Mesenchymal stem cell (in vitro differentiated cells and primary cell): ENCODE results near the gene FGF21.
A peak's percentile ranks its signal among the peaks of the same experiment; 100 is the strongest.

Experiments
- DNase-seq: peaks from one replicate; pipeline ENCODE4 v3.0.0-alpha.2; 2013
- H2AFZ ChIP-seq: one replicate; pipeline ENCODE4 v1.6.1; 2013; ENCODE audit warnings: low read depth, mild to moderate bottlenecking, control low read depth, inconsistent platforms, low read length, moderate library complexity
- H2AK5ac ChIP-seq: 2 replicates; pipeline ENCODE4 v1.6.1; 2013; ENCODE audit warnings: low read length, moderate library complexity, mild to moderate bottlenecking, inconsistent platforms; ENCODE audit not compliant: severe bottlenecking
- H2BK120ac ChIP-seq: one replicate; pipeline ENCODE4 v1.6.1; 2013; ENCODE audit warnings: low read depth, mild to moderate bottlenecking, inconsistent platforms, low read length, moderate library complexity
- H2BK12ac ChIP-seq, 2 experiments: one replicate each; pipeline ENCODE4 v1.6.1; 2013; ENCODE audit warnings: inconsistent platforms in 2 of 2, low read length in 2 of 2, mild to moderate bottlenecking in 2 of 2, moderate library complexity in 2 of 2, control low read depth in 1 of 2
- H2BK15ac ChIP-seq: one replicate; pipeline ENCODE4 v1.6.1; 2013; ENCODE audit warnings: mild to moderate bottlenecking, low read depth, inconsistent platforms; ENCODE audit not compliant: poor library complexity, severe bottlenecking
- H2BK5ac ChIP-seq: 2 replicates; pipeline ENCODE4 v1.6.1; 2013; ENCODE audit warnings: low read depth, mild to moderate bottlenecking, low read length, control low read depth, inconsistent platforms; ENCODE audit not compliant: poor library complexity, severe bottlenecking
- H3K14ac ChIP-seq, 2 experiments: one replicate each; pipeline ENCODE4 v1.6.1; 2013; ENCODE audit warnings: inconsistent platforms in 2 of 2, low read length in 2 of 2, control low read depth in 1 of 2, mild to moderate bottlenecking in 1 of 2, moderate library complexity in 1 of 2
- H3K18ac ChIP-seq, 2 experiments: one replicate each; pipeline ENCODE4 v1.6.1; 2013; ENCODE audit warnings: inconsistent platforms in 2 of 2, low read length in 2 of 2, control low read depth in 1 of 2, low read depth in 1 of 2, mild to moderate bottlenecking in 1 of 2
- H3K23ac ChIP-seq, 2 experiments: one replicate each; pipeline ENCODE4 v1.6.1; 2013; ENCODE audit warnings: inconsistent platforms in 2 of 2, low read length in 2 of 2, mild to moderate bottlenecking in 2 of 2, moderate library complexity in 2 of 2, control low read depth in 1 of 2
- H3K27ac ChIP-seq: 2 replicates; pipeline ENCODE4 v1.5.1; 2013; ENCODE audit warnings: mild to moderate bottlenecking, moderate library complexity, low read length, control low read depth, inconsistent platforms; ENCODE audit not compliant: poor library complexity, severe bottlenecking
- H3K27me3 ChIP-seq, 2 experiments: 2 replicates each; pipeline versions ENCODE4 v1.6.1 to v1.7.0; 2013; ENCODE audit warnings: low read length in 2 of 2, mild to moderate bottlenecking in 2 of 2, moderate library complexity in 2 of 2, control low read depth in 1 of 2, inconsistent platforms in 1 of 2; ENCODE audit not compliant: control insufficient read depth in 1 of 2, insufficient read depth in 1 of 2
- H3K36me3 ChIP-seq, 2 experiments: 2 replicates each; pipeline versions ENCODE4 v1.6.1 to v1.7.0; 2013; ENCODE audit warnings: low read length in 2 of 2, control low read depth in 1 of 2, inconsistent platforms in 1 of 2, low read depth in 1 of 2, mild to moderate bottlenecking in 1 of 2; ENCODE audit not compliant: insufficient read depth in 2 of 2, control insufficient read depth in 1 of 2
- H3K4ac ChIP-seq, 2 experiments: one replicate each; pipeline ENCODE4 v1.6.1; 2013; ENCODE audit warnings: inconsistent platforms in 2 of 2, low read length in 2 of 2, mild to moderate bottlenecking in 2 of 2, moderate library complexity in 2 of 2, control low read depth in 1 of 2, low read depth in 1 of 2
- H3K4me1 ChIP-seq: 2 replicates; pipeline ENCODE4 v1.6.1; 2013; ENCODE audit warnings: low read depth, low read length, control low read depth; ENCODE audit not compliant: control insufficient read depth, insufficient read depth
- H3K4me2 ChIP-seq: 2 replicates; pipeline ENCODE4 v1.6.1; 2013; ENCODE audit warnings: low read length, mild to moderate bottlenecking, inconsistent platforms; ENCODE audit not compliant: poor library complexity, severe bottlenecking
- H3K4me3 ChIP-seq, 2 experiments: 2 replicates each; pipeline versions ENCODE4 v1.5.1 to v1.7.0; 2013; ENCODE audit warnings: low read length in 2 of 2, mild to moderate bottlenecking in 2 of 2, control low read depth in 1 of 2, low read depth in 1 of 2; ENCODE audit not compliant: insufficient read depth in 1 of 2
- H3K79me1 ChIP-seq: replicated peaks from 2 replicates; pipeline ENCODE4 v1.6.1; 2013; ENCODE audit warnings: mild to moderate bottlenecking, control low read depth, low read length, inconsistent platforms; ENCODE audit not compliant: poor library complexity, severe bottlenecking
- H3K9ac ChIP-seq: 2 replicates; pipeline ENCODE4 v1.7.0; 2013; ENCODE audit warnings: mild to moderate bottlenecking, low read length, moderate library complexity
- H3K9me3 ChIP-seq: 2 replicates; pipeline ENCODE4 v1.7.0; 2013; ENCODE audit warnings: mild to moderate bottlenecking, low read length; ENCODE audit not compliant: control insufficient read depth
- H4K8ac ChIP-seq: one replicate; pipeline ENCODE4 v1.6.1; 2013; ENCODE audit warnings: inconsistent platforms, mild to moderate bottlenecking, low read length, moderate library complexity
- H4K91ac ChIP-seq: one replicate; pipeline ENCODE4 v1.6.1; 2013; ENCODE audit warnings: mild to moderate bottlenecking, low read length, inconsistent platforms
- WGBS: methylation state at CpG from one replicate; pipeline ENCODE4 v1.1.7; 2013; ENCODE audit warnings: mixed read lengths; 5-methylcytosine and 5-hydroxymethylcytosine counted together

FGF21 gene

GRCh38 chr19:48735031-48735615, 20.2 kb upstream of the FGF21 start:
- Histone ChIP-seq H3K14ac (peak overlapping the region in 1 of 2 experiments; percentile 95), H4K91ac (peak overlapping the region; percentile 78), H3K79me1 (no peaks in the 10 kb centered on the region), H2BK5ac (no peak overlapping the region), H3K23ac (peak overlapping the region in 1 of 2 experiments; percentile 90), H3K36me3 (no peaks in the 10 kb centered on the region), H2AK5ac (no peak overlapping the region), H2AFZ (peak overlapping the region; percentile 99), H3K4me3 (peak overlapping the region in 1 of 2 experiments; percentile 44), H3K27me3 (peaks cover 10 to 56% of the 10 kb centered on the region in 2 experiments), H2BK12ac (peak overlapping the region in 1 of 2 experiments; percentile 93), H3K4ac (peak overlapping the region; percentile 31 to 53), H3K27ac (no peak overlapping the region), H2BK120ac (peak overlapping the region; percentile 80), H2BK15ac (no peak overlapping the region), H4K8ac (peak overlapping the region; percentile 94), H3K4me2 (peak overlapping the region; percentile 69), H3K9ac (no peak overlapping the region), H3K18ac (peak overlapping the region; percentile 89 to 92), H3K4me1 (peaks cover 17% of the 10 kb centered on the region), H3K9me3 (no peaks in the 10 kb centered on the region)
- 2% methylated on average over 38 of the region's 38 CpGs for WGBS
- peak; percentile 78 for DNase-seq

- no peaks in the 10 kb centered on the region for H3K9me3 ChIP-seq
- no peak overlapping the region for H3K4me3 ChIP-seq
- no peak overlapping the region for H2BK120ac ChIP-seq
- H3K4ac ChIP-seq = no peak overlapping the region
- no peak overlapping the region for H4K8ac ChIP-seq
- no peak overlapping the region for H3K18ac ChIP-seq
- no peaks in the 10 kb centered on the region for H3K79me1 ChIP-seq
- no peak overlapping the region for H3K4me2 ChIP-seq
- no peak for DNase-seq
- H2BK5ac ChIP-seq = no peak overlapping the region
- H3K14ac ChIP-seq = no peak overlapping the region
- H2AFZ ChIP-seq = no peak overlapping the region
- WGBS = 64% methylated on average over 22 of the region's 22 CpGs
- H3K23ac ChIP-seq = no peak overlapping the region
- H3K27ac ChIP-seq = no peak overlapping the region
- H4K91ac ChIP-seq = no peak overlapping the region
- H2BK12ac ChIP-seq = no peak overlapping the region
- H3K36me3 ChIP-seq = no peaks in the 10 kb centered on the region
- H2AK5ac ChIP-seq = no peak overlapping the region
- H3K9ac ChIP-seq = no peak overlapping the region
- peaks cover 5 to 53% of the 10 kb centered on the region in 2 experiments for H3K27me3 ChIP-seq
- peaks cover 17% of the 10 kb centered on the region for H3K4me1 ChIP-seq
- no peak overlapping the region for H2BK15ac ChIP-seq
These were observed 17.8 kb upstream of the FGF21 start for GRCh38 chr19:48737360-48737998.

GRCh38 chr19:48738557-48739403, 16.5 kb upstream of the FGF21 start:
- WGBS = 4% methylated on average over 67 of the region's 96 CpGs
- peak overlapping the region; percentile 98 for H3K4me2 ChIP-seq
- peak overlapping the region in 1 of 2 experiments; percentile 88 for H3K18ac ChIP-seq
- no peak overlapping the region for H3K9ac ChIP-seq
- no peak overlapping the region for H3K14ac ChIP-seq
- H2AFZ ChIP-seq = peak overlapping the region; percentile 99
- no peaks in the 10 kb centered on the region for H3K79me1 ChIP-seq
- H3K27me3 ChIP-seq = peaks cover 5 to 48% of the 10 kb centered on the region in 2 experiments
- H2BK120ac ChIP-seq = no peak overlapping the region
- no peak overlapping the region for H3K4ac ChIP-seq
- H3K4me3 ChIP-seq = peak overlapping the region; percentile 49
- peak overlapping the region; percentile 19 for H4K8ac ChIP-seq
- H4K91ac ChIP-seq = no peak overlapping the region
- H2AK5ac ChIP-seq = no peak overlapping the region
- H2BK15ac ChIP-seq = peak overlapping the region; percentile 5
- peak overlapping the region; percentile 79 for H2BK5ac ChIP-seq
- H3K27ac ChIP-seq = no peak overlapping the region
- peak overlapping the region; percentile 42 to 59 for H2BK12ac ChIP-seq
- peaks cover 17% of the 10 kb centered on the region for H3K4me1 ChIP-seq
- no peaks in the 10 kb centered on the region for H3K36me3 ChIP-seq
- DNase-seq = peak; percentile 77
- H3K9me3 ChIP-seq = no peaks in the 10 kb centered on the region
- peak overlapping the region in 1 of 2 experiments; percentile 86 for H3K23ac ChIP-seq
